Caco-2 (cell line): ENCODE results near the gene LMTK2. TPM values are rescaled to one million over a fixed set of nuclear protein-coding genes. Genes with fewer than 3 reads are reported as not detected.

ENCODE experiments used
- BruUV-seq: library from RNA; stranded (reverse); fragments of 400-500 nt; replicated peaks from 2 replicates; lab custom pipeline; 2021; lab: Mats Ljungman, UMichigan
- CTCF ChIA-PET: fragments of 300-600 bp; sonication (Branson Sonifier 250); formaldehyde crosslinking; loops from one replicate; lab custom pipeline; 2022; ENCODE audit warnings: antibody characterized with exemption; lab: Charles Lee
- POLR2A ChIA-PET: fragments of 300-600 bp; sonication (Branson Sonifier 250); formaldehyde crosslinking; loops from one replicate; lab custom pipeline; 2022; ENCODE audit warnings: antibody characterized with exemption; lab: Charles Lee
- DNase-seq, 2 experiments: peaks; one replicate each; pipeline versions ENCODE4 v3.0.0 to v3.0.0-alpha.2; 2020 to 2022
- H3K27me3 ChIP-seq: replicated peaks from 2 replicates; pipeline ENCODE4 v1.6.0; 2011; ENCODE audit warnings: low read length; ENCODE audit not compliant: control insufficient read depth, insufficient read depth
- H3K36me3 ChIP-seq: 2 replicates; pipeline ENCODE4 v1.5.1; 2011; ENCODE audit warnings: low read length; ENCODE audit not compliant: control insufficient read depth, insufficient read depth
- H3K4me1 ChIP-seq: fragments of 250-450 bp; sonication (Bioruptor Pico); 2 replicates; pipeline ENCODE4 v1.5.1; 2020; ENCODE audit warnings: mild to moderate bottlenecking
- H3K4me3 ChIP-seq: 2 replicates; pipeline ENCODE4 v1.5.1; 2011; ENCODE audit warnings: low read depth, mild to moderate bottlenecking, control low read depth, low read length
- H3K9me3 ChIP-seq: fragments of 250-450 bp; sonication (Bioruptor Pico); 2 replicates; pipeline ENCODE4 v1.5.1; 2020; ENCODE audit warnings: mild to moderate bottlenecking, moderate library complexity
- H3K27ac Mint-ChIP-seq: one replicate; pipeline ENCODE4 v1.8.0; 2022; ENCODE audit warnings: mixed read lengths; ENCODE audit not compliant: unreplicated experiment
- H3K27me3 Mint-ChIP-seq: one replicate; pipeline ENCODE4 v1.8.0; 2022; ENCODE audit warnings: mixed read lengths; ENCODE audit not compliant: insufficient read depth, unreplicated experiment
- H3K36me3 Mint-ChIP-seq: one replicate; pipeline ENCODE4 v1.8.0; 2022; ENCODE audit warnings: mild to moderate bottlenecking, mixed read lengths; ENCODE audit not compliant: insufficient read depth, unreplicated experiment
- H3K4me1 Mint-ChIP-seq: one replicate; pipeline ENCODE4 v1.8.0; 2022; ENCODE audit warnings: low read depth, mixed read lengths; ENCODE audit not compliant: unreplicated experiment
- H3K4me3 Mint-ChIP-seq: one replicate; pipeline ENCODE4 v1.8.0; 2022; ENCODE audit warnings: mild to moderate bottlenecking, moderate library complexity, mixed read lengths; ENCODE audit not compliant: unreplicated experiment
- H3K9me3 Mint-ChIP-seq: one replicate; pipeline ENCODE4 v1.8.0; 2022; ENCODE audit warnings: mixed read lengths; ENCODE audit not compliant: unreplicated experiment
- intact Hi-C: fragments of 100-400 bp; cut with micrococcal nuclease; formaldehyde crosslinking; loops from one replicate; pipeline ENCODE4 v1.10.0; 2022; ENCODE audit not compliant: unreplicated experiment
- total RNA-seq: library from RNA; stranded (reverse); gene quantifications from 2 replicates; pipeline ENCODE4 v1.2.3, GENCODE V29; 2022
- TF ChIP-seq, protein P1 (sequence below), 2 experiments: fragments of 200-600 bp in 1 of 2; IDR thresholded peaks; 1 replicate in 1 of 2; 2 replicates in 1 of 2; pipeline versions ENCODE4 v1.5.1 to v1.8.0; 2011 to 2022; ENCODE audit warnings: antibody characterized with exemption in 1 of 2, control low read depth in 1 of 2, inconsistent platforms in 1 of 2, low read depth in 1 of 2, low read length in 1 of 2, mild to moderate bottlenecking in 1 of 2, moderate library complexity in 1 of 2; ENCODE audit not compliant: insufficient read depth in 1 of 2, severe bottlenecking in 1 of 2, unreplicated experiment in 1 of 2

LMTK2 gene
- total RNA-seq, 1 experiment from 2014 or later: 21.9 TPM

DNA sequence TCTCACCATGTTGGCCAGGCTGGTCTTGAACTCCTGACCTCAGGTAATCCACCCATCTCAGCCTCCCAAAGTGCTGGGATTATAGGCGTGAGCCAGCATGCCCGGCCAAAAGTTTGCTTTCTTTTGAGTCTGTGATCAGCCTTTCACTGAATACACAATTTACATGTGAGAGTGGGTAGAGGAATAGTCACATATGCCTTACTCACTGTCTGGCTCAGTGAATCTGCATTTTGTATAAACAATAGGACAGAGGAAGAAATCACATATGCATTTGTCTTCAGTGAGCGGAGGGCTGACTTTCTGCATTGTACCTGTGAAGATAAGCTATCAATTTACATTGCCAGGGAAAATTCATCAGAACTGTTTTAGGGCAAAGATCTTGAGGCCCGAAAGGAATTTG lies 147.9 kb downstream of the LMTK2 start:
- intact Hi-C loops: no loop called here
- DNase-seq: no peak
- H3K27me3 ChIP-seq: no peaks in the 10 kb centered on the region
- peaks cover 39% of the 10 kb centered on the region for H3K36me3 Mint-ChIP-seq
- H3K27ac Mint-ChIP-seq: no peak overlapping the region
- POLR2A ChIA-PET: interaction anchor here (0.6 kb wide), 1 partner anchor 33 kb away, joined by 3 read pairs; no protein-coding TSS in a partner anchor
- H3K4me1 Mint-ChIP-seq: peaks cover 9% of the 10 kb centered on the region
- no peaks in the 10 kb centered on the region; the same call in 1 of the 2 replicates for H3K36me3 ChIP-seq
- no peaks in the 10 kb centered on the region for H3K9me3 ChIP-seq
- no peak overlapping the region for H3K4me3 ChIP-seq
- no peaks in the 10 kb centered on the region for H3K27me3 Mint-ChIP-seq
- TF ChIP-seq, protein P1, sequence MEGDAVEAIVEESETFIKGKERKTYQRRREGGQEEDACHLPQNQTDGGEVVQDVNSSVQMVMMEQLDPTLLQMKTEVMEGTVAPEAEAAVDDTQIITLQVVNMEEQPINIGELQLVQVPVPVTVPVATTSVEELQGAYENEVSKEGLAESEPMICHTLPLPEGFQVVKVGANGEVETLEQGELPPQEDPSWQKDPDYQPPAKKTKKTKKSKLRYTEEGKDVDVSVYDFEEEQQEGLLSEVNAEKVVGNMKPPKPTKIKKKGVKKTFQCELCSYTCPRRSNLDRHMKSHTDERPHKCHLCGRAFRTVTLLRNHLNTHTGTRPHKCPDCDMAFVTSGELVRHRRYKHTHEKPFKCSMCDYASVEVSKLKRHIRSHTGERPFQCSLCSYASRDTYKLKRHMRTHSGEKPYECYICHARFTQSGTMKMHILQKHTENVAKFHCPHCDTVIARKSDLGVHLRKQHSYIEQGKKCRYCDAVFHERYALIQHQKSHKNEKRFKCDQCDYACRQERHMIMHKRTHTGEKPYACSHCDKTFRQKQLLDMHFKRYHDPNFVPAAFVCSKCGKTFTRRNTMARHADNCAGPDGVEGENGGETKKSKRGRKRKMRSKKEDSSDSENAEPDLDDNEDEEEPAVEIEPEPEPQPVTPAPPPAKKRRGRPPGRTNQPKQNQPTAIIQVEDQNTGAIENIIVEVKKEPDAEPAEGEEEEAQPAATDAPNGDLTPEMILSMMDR (IDR thresholded peaks at IDR 0.05; ENCODE audit: insufficient read depth in 1 of 2, low read depth in 1 of 2, low read length in 1 of 2, severe bottlenecking in 1 of 2, unreplicated experiment in 1 of 2): no peak
- H3K4me1 ChIP-seq: peaks cover 8% of the 10 kb centered on the region; the same call in 1 of the 2 replicates
- no peaks in the 10 kb centered on the region for H3K9me3 Mint-ChIP-seq
- CTCF ChIA-PET: no interaction called here
- H3K4me3 Mint-ChIP-seq: no peak overlapping the region
- no TSS peak for BruUV-seq

DNA sequence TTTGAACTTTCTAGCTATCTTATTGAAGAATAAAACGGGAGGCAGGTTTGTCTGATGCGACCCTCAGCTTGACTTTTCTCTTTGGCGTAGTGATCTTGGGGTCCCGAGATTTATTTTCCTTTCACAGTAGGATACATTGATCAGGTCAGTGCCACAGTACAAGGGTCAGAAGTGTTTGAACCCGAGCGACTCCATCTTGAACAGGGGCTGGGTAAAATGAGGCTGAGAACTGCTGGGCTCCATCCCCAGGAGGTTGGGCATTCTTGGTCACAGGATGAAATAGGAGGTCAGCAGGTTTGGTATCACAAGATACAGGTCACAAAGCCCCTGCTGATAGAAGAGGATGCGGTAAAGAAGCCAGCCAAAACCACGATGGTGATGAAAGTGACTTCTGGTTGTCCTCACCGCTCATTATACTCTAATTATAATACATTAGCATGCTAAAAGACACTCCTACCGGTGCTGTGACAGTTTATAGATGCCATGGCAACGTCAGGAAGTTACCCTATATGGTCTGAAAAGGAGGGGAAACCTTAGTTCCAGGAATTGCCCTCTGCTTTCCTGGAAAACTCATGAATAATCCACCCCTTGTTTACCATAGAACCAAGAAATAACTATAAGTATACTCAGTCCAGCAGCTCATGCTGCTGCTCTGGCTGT lies 148.4 kb downstream of the LMTK2 start:
- no peaks in the 10 kb centered on the region for H3K9me3 ChIP-seq
- H3K4me1 ChIP-seq: peaks cover 8% of the 10 kb centered on the region; the same call in 1 of the 2 replicates
- H3K27me3 Mint-ChIP-seq: no peaks in the 10 kb centered on the region
- no peak for DNase-seq
- CTCF ChIA-PET: no interaction called here
- TF ChIP-seq, protein P1 (IDR thresholded peaks at IDR 0.05; ENCODE audit: insufficient read depth in 1 of 2, low read depth in 1 of 2, low read length in 1 of 2, severe bottlenecking in 1 of 2, unreplicated experiment in 1 of 2): no peak
- H3K27me3 ChIP-seq: no peaks in the 10 kb centered on the region
- POLR2A ChIA-PET: no interaction called here
- intact Hi-C loops: no loop called here
- H3K36me3 Mint-ChIP-seq: peaks cover 42% of the 10 kb centered on the region
- H3K4me3 ChIP-seq: no peak overlapping the region
- H3K4me1 Mint-ChIP-seq: peaks cover 9% of the 10 kb centered on the region
- H3K27ac Mint-ChIP-seq: no peak overlapping the region
- no peak overlapping the region for H3K4me3 Mint-ChIP-seq
- H3K9me3 Mint-ChIP-seq: no peaks in the 10 kb centered on the region
- BruUV-seq: TSS peak; percentile 4
- no peaks in the 10 kb centered on the region; the same call in 1 of the 2 replicates for H3K36me3 ChIP-seq

DNA sequence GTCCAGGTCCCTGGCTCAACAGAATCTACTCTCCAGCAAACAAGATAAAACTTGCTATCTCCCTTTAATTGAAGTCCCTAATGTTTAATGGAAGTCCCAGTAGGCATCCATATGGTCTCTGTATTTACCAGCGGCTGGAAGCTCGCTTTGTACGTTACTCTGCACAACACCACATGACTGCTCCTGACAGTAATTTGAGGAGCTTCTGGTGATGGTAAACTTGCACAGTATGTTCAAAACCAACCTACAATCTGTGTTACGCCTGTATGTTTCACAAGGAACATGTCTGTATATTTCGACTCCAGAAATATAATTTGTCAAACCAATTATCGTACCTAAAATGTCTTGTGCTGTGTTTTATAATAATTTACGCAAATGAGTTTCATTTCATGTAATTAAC lies 149.8 kb downstream of the LMTK2 start:
- H3K27me3 Mint-ChIP-seq: no peaks in the 10 kb centered on the region
- H3K27ac Mint-ChIP-seq: no peak overlapping the region
- intact Hi-C loops: no loop called here
- ChIA-PET POLR2A (no interaction called here), CTCF (no interaction called here)
- H3K4me1 ChIP-seq: peaks cover 8% of the 10 kb centered on the region; the same call in 1 of the 2 replicates
- peaks cover 9% of the 10 kb centered on the region for H3K4me1 Mint-ChIP-seq
- TF ChIP-seq, protein P1 (IDR thresholded peaks at IDR 0.05; ENCODE audit: insufficient read depth in 1 of 2, low read depth in 1 of 2, low read length in 1 of 2, severe bottlenecking in 1 of 2, unreplicated experiment in 1 of 2): no peak
- H3K4me3 ChIP-seq: no peak overlapping the region
- DNase-seq: no peak
- H3K9me3 Mint-ChIP-seq: peaks cover under 1% of the 10 kb centered on the region
- H3K4me3 Mint-ChIP-seq: no peak overlapping the region
- H3K36me3 ChIP-seq: peaks cover 2% of the 10 kb centered on the region; the same call in 1 of the 2 replicates
- BruUV-seq: no TSS peak
- H3K36me3 Mint-ChIP-seq: peaks cover 46% of the 10 kb centered on the region
- peaks cover 4% of the 10 kb centered on the region; the same call in 1 of the 2 replicates for H3K9me3 ChIP-seq
- H3K27me3 ChIP-seq: no peaks in the 10 kb centered on the region
